Colon (tissue), 2 donors: ENCODE data around the gene GAA.

Experiments used
- FAIRE-seq: peaks from 2 replicates; lab custom pipeline; 2012; peaks lifted over from hg19 to GRCh38; lab: Jason Lieb, UNC
- donor health status: control.
- donor health status: control.

Gene GAA

GRCh38 chr17:80117491-80118401 is 16.4 kb downstream of the GAA start:
- no peak for FAIRE-seq

- FAIRE-seq = no peak
These were observed 17.4 kb downstream of the GAA start for GRCh38 chr17:80118601-80119270.

DNA sequence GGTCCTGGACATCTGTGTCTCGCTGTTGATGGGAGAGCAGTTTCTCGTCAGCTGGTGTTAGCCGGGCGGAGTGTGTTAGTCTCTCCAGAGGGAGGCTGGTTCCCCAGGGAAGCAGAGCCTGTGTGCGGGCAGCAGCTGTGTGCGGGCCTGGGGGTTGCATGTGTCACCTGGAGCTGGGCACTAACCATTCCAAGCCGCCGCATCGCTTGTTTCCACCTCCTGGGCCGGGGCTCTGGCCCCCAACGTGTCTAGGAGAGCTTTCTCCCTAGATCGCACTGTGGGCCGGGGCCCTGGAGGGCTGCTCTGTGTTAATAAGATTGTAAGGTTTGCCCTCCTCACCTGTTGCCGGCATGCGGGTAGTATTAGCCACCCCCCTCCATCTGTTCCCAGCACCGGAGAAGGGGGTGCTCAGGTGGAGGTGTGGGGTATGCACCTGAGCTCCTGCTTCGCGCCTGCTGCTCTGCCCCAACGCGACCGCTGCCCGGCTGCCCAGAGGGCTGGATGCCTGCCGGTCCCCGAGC is 17.9 kb downstream of the GAA start:
- FAIRE-seq = no peak

DNA sequence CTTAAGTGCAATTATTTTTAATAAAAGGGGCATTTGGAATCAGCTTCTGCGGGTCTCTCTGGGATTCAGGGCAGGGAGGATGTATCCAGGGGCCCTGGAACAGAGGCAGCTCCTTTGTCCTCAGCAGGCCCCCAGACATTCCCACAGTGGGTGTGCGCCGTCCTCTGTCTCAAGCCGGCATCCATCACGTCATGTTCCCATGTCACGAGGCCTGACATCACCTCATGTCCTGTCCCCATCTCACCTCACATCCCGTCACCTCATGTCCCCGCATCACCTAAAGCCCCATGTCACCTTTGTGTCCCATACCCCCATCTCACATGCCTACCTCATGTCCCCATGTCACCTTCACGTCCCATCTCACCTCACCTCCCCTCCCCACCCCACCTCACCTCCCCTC is 18.5 kb downstream of the GAA start:
- no peak for FAIRE-seq

DNA sequence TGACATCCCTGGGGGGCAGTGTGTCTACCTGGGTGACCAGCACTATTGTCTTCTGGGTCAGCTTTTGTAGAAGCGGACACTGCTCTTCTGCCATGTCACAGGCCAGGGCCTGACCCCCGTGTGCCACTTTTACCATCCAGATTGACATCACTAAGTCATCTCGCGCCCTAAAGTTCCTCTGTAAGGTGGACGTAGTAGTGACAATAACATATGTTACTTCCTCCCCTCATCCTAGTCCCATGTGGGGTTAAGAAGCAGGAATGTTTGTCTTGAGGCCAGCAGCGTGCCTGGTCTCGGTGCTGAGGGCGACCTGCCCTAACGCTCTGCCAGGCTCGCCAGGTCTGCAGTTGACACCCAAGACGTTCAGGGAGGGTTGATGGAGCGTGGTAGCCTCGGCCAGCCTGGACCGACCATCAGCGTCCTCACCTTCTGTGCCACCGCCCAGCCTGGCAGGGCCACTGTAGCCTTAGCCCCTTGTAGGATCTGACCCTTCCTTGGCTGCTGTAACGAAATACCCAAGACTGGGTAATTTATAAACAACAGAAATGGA is 20.7 kb downstream of the GAA start:
- no peak for FAIRE-seq

DNA sequence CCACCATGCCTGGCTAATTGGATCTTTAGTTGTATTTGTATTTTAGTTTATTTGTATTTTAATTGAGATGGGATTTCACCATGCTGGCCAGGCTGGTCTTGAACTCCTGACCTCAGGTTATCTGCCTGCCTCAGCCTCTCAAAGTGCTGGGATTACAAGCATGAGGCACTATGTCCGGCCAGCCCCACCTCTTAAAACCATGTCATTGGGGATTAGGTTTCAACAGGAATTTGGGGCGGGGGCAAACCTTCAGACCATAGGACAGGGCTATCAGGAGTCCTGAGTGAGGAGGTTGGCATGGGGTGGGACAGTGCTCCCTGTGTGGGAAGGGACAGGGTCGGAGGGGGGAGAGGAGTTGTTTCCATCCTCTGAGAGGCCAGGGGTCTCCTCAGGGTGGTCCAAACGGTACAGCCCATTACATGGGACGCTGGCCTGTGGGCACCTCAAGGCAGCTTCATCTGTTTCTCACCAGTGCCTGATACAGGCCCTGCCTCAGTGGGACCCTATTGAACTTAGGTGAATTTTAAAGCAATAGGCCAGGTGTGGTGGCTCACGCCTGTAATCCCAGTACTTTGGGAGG is 21.6 kb downstream of the GAA start:
- no peak for FAIRE-seq

- no peak for FAIRE-seq
These were observed 22.4 kb downstream of the GAA start for GRCh38 chr17:80123791-80124190.

- no peak for FAIRE-seq
These were observed 23.1 kb downstream of the GAA start for GRCh38 chr17:80124351-80124981.

DNA sequence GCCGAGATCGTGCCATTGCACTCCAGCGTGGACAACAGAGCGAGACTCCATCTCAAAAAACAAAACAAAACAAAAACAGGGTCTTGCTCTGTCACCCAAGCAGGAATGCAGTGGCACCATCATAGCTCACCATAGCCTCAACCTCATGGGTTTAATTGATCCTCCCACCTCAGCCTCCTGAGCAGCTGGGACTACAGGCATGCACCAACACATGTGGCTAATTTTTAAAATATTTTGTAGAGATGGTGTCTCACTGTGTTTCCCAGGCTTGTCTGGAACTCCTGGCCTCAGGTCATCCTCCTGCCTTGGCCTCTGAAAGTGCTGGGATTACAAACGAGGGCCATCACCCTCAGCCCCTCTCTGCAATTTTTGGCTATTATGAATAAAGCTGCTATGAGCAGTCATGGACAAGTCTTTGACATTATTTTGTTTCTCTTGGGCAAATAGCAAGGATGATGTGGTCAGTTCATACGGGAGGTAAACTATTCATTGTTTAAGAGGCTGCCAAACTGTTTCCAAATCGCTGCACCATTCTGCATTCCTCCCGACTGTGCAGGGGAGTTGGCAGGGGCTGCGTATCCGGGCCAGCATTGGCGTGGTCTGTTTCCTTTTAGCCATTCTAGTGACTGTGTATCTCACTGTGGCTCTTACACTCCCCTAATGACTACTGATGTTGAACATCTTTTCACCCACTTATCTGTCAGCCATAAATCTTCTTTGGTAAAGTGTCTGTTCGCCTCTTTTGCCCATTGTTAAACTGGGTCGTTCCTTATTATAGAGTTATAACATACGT is 24.5 kb downstream of the GAA start:
- no peak for FAIRE-seq

GRCh38 chr17:80126449-80126715 is 25.0 kb downstream of the GAA start:
- FAIRE-seq = no peak

- FAIRE-seq = no peak
These were observed 27.7 kb downstream of the GAA start for GRCh38 chr17:80129006-80129565.

GRCh38 chr17:80130992-80131391 is 29.6 kb downstream of the GAA start:
- no peak for FAIRE-seq

- FAIRE-seq = no peak
These were observed 31.7 kb downstream of the GAA start for GRCh38 chr17:80132906-80133625.

DNA sequence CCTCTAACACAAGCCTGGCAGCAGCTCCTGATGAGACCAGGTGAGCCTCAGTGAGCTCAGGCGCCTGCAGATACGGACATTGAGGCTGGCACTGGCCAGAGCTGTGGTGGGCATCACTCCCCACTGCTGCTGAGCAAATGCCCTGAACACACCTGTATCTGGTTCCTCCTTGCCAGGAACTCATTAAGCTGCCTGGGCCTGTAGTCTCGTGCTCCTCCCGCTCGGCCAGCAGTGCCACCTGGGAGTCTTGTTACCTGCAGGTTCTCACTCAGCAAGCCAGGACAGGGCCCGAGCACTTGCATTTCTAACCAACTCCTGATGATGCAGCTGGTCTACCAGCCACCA is 32.2 kb downstream of the GAA start:
- FAIRE-seq = no peak

DNA sequence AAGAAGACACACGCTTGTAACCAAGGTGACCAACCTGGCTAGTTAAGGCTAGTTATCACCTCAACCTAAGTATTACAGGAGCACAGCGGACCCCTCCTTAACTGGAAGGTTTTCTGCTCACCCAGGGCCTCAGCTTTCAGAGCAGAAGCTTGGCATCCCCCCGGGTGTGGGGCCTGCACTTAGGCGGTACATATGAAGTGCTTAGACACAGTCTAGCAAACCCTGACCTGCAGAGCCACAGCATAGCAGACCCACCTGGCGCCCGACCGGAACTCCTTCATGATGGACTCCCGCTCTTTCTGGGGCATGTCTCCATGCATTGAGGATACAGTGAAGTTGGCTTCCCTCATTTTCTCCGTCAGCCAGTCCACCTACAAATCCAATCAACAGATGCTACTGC is 35.8 kb downstream of the GAA start:
- FAIRE-seq = no peak

DNA sequence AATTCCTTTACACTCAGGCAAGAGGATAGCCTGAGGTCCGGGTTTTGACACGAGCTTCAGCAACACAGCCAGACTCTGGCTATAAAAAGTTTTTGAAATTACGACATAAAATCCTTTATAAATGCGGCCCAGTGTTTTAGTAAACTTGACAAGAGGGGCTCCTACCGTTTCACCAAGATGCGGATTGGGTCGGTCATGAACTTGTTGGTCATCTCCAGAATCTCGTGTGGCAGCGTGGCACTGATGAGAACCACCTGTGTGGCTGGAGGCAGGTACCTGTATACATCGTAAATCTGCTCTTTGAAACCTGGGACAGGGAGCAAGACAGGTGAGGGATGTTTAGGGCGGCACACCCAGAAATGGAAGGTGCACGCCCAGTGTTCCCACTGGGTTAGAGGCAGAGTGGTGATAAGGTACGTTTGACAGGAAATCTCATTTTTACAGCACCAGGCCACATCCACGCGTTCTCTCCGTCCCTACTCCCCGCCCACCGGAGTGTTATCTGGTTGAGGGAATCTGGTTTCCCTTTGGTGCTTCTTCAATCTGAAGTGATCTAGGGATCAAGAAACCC is 37.6 kb downstream of the GAA start:
- no peak for FAIRE-seq

- FAIRE-seq = no peak
These were observed 40.2 kb downstream of the GAA start for GRCh38 chr17:80141463-80142165.

DNA sequence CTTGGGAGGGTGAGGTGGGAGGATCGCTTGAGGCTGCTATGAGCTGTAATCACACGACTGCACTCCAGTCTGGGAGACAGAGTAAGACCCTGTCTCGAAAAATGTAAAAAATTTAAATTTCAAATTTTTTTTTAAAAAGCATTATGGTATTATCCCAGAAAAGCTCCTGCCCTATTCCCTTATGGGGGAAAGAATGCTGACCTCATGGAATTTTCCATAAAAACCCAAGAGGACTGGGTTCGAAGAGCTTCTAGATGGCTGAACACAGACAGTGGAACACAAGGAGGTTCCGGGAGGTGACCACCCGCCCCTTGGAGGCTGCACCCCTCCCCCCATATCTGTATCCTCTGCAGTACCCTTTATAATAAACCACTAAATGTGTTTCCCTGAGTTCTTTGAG is 41.5 kb downstream of the GAA start:
- no peak for FAIRE-seq
